Left ventricle myocardium inferior (tissue), 1 donor: ENCODE data around the gene GPR34. TPM values are rescaled to one million over a fixed set of nuclear protein-coding genes. Genes with fewer than 3 reads are reported as not detected.

Experiments
- DNase-seq: peaks from one replicate; pipeline ENCODE4 v3.0.0-alpha.2; 2020
- H3K27ac ChIP-seq: fragments of 200-600 bp; replicated peaks from 2 replicates; pipeline ENCODE4 v1.8.0; 2021
- H3K27me3 ChIP-seq: fragments of 200-600 bp; 2 replicates; pipeline ENCODE4 v1.8.0; 2021; ENCODE audit warnings: low read depth
- H3K36me3 ChIP-seq: fragments of 200-600 bp; 2 replicates; pipeline ENCODE4 v1.8.0; 2021
- H3K4me1 ChIP-seq: fragments of 200-600 bp; 2 replicates; pipeline ENCODE4 v1.8.0; 2021
- H3K4me3 ChIP-seq: fragments of 200-600 bp; 2 replicates; pipeline ENCODE4 v1.8.0; 2021; ENCODE audit warnings: mild to moderate bottlenecking, moderate library complexity
- H3K9me3 ChIP-seq: fragments of 200-600 bp; replicated peaks from 2 replicates; pipeline ENCODE4 v1.8.0; 2021
- CTCF ChIP-seq: fragments of 200-600 bp; IDR thresholded peaks from 2 replicates; pipeline ENCODE4 v1.8.0; 2021; ENCODE audit warnings: antibody characterized with exemption, mild to moderate bottlenecking, borderline replicate concordance
- intact Hi-C: fragments of 100-400 bp; cut with micrococcal nuclease; formaldehyde crosslinking; loops from one replicate; pipeline ENCODE4 v1.11.0; 2022
- total RNA-seq: library from RNA; stranded (reverse); fragmentation: NEBNext Ultra II Directional; extraction: Animal tissue kit (Norgen Biotek cat#: 25700); gene quantifications from one replicate; pipeline ENCODE4 v1.2.1, GENCODE V29; 2021
- donor health status: DM: no; HTN: yes; CAD: no; lungs with severe emphysema.

GPR34 gene
- total RNA-seq, 1 donor from 2014 or later = 6.2 TPM

GRCh38 chrX:41684138-41684537, 4.6 kb upstream of the GPR34 start:
- H3K4me1 ChIP-seq = no peaks in the 10 kb centered on the region
- H3K4me3 ChIP-seq = no peak overlapping the region
- no peaks in the 10 kb centered on the region for H3K27me3 ChIP-seq
- DNase-seq = no peak
- intact Hi-C loops = no loop called here
- H3K36me3 ChIP-seq = no peaks in the 10 kb centered on the region
- H3K27ac ChIP-seq = no peak overlapping the region
- no peaks in the 10 kb centered on the region for H3K9me3 ChIP-seq
- no peak for TF ChIP-seq CTCF

GRCh38 chrX:41684940-41685339, 3.8 kb upstream of the GPR34 start:
- intact Hi-C loops = no loop called here
- H3K4me1 ChIP-seq = no peaks in the 10 kb centered on the region
- no peaks in the 10 kb centered on the region for H3K27me3 ChIP-seq
- no peaks in the 10 kb centered on the region for H3K36me3 ChIP-seq
- no peaks in the 10 kb centered on the region for H3K9me3 ChIP-seq
- DNase-seq = no peak
- H3K4me3 ChIP-seq = no peak overlapping the region
- no peak for TF ChIP-seq CTCF
- no peak overlapping the region for H3K27ac ChIP-seq

- H3K9me3 ChIP-seq = no peaks in the 10 kb centered on the region
- no peak overlapping the region for H3K27ac ChIP-seq
- H3K4me1 ChIP-seq = peaks cover under 1% of the 10 kb centered on the region
- no peak for DNase-seq
- H3K36me3 ChIP-seq = no peaks in the 10 kb centered on the region
- no peak overlapping the region for H3K4me3 ChIP-seq
- TF ChIP-seq CTCF = no peak
- no peaks in the 10 kb centered on the region for H3K27me3 ChIP-seq
- intact Hi-C loops = no loop called here
Observed at GRCh38 chrX:41686788-41687187, 2.0 kb upstream of the GPR34 start.

GRCh38 chrX:41688156-41688555, 617 bp upstream of the GPR34 start:
- H3K27ac ChIP-seq = no peak overlapping the region

GRCh38 chrX:41689711-41690110, 938 bp downstream of the GPR34 start:
- no peak overlapping the region for H3K27ac ChIP-seq
- H3K9me3 ChIP-seq = no peaks in the 10 kb centered on the region
- H3K4me3 ChIP-seq = no peak overlapping the region
- no peak for DNase-seq
- peaks cover 6% of the 10 kb centered on the region for H3K4me1 ChIP-seq
- intact Hi-C loops = no loop called here
- no peaks in the 10 kb centered on the region for H3K27me3 ChIP-seq
- H3K36me3 ChIP-seq = no peaks in the 10 kb centered on the region
- TF ChIP-seq CTCF = no peak

More at GRCh38 chrX:41688156-41688555, 617 bp upstream of the GPR34 start:
- H3K4me3 ChIP-seq = no peak overlapping the region
- H3K36me3 ChIP-seq = no peaks in the 10 kb centered on the region
- H3K4me1 ChIP-seq = peaks cover 6% of the 10 kb centered on the region
- intact Hi-C loops = no loop called here
- no peaks in the 10 kb centered on the region for H3K27me3 ChIP-seq
- no peaks in the 10 kb centered on the region for H3K9me3 ChIP-seq
- TF ChIP-seq CTCF = no peak
- DNase-seq = no peak
